ENCODE results near the gene AGAP9.
A peak's percentile ranks its signal among the peaks of the same experiment; 100 is the strongest.
"Not testable (repeated sequence)": the region's sequence is repeated elsewhere in the genome, so short reads cannot be mapped to it uniquely, and the experiment has no call there.

The AGAP9 gene

DNA sequence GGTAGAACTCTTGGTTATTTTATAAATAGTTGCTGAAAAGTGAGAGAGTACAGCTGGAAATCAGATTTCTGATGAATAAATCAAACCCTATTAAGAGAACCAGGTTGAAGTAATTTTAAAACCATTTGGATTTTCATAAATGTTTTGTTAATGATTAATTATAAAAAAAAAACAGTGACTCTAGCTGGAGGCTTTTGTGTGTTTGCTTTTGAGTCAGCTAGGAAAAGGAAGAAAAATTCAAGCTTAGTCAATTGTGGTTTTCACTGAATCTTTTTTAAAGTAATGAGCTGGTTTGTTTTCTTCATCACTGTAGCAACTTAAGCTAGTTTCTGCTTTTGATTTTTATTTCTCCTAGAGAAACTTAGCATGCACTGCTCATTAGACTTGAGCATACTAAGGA is 34.2 kb upstream of the AGAP9 start:
- H3K36me3 ChIP-seq (ENCODE audit: control insufficient read depth, insufficient read depth, low read length); H3K9me3 ChIP-seq (ENCODE audit: control insufficient read depth, low read length); H3K4me3 ChIP-seq (ENCODE audit: insufficient read depth, low read depth, low read length, poor library complexity, severe bottlenecking); H3K4me1 ChIP-seq (ENCODE audit: control insufficient read depth, insufficient read depth, low read length, poor library complexity, severe bottlenecking); H3K27ac ChIP-seq (ENCODE audit: insufficient read depth, low read length, poor library complexity, severe bottlenecking); H3K27me3 ChIP-seq (replicated peaks; ENCODE audit: control insufficient read depth, insufficient read depth, low read length, poor library complexity, severe bottlenecking); DNase-seq: not testable (repeated sequence)

DNA sequence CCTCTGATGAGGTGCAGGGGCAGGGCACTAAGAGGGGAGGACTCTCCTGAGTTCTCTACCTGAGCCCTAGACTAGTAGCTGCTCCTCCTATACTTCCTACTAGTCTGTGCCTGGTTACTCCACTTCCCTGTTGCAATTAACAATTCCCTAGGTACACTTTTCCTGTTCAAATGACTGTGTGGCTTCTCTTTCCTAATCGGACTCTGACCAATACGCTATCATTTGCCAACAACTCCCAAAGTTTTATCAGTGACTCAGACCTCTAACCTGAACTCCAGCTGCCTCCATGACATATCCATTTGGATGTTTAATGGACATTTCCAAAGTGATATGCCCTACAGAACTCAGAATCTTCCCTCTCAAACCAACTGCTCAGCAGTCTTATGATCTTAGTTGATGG is 31.9 kb upstream of the AGAP9 start:
- not testable (repeated sequence) for H3K36me3 ChIP-seq (ENCODE audit: control insufficient read depth, insufficient read depth, low read length); H3K4me1 ChIP-seq (ENCODE audit: control insufficient read depth, insufficient read depth, low read length, poor library complexity, severe bottlenecking); DNase-seq; H3K27me3 ChIP-seq (replicated peaks; ENCODE audit: control insufficient read depth, insufficient read depth, low read length, poor library complexity, severe bottlenecking); H3K9me3 ChIP-seq (ENCODE audit: control insufficient read depth, low read length); H3K4me3 ChIP-seq (ENCODE audit: insufficient read depth, low read depth, low read length, poor library complexity, severe bottlenecking); H3K27ac ChIP-seq (ENCODE audit: insufficient read depth, low read length, poor library complexity, severe bottlenecking)

DNA sequence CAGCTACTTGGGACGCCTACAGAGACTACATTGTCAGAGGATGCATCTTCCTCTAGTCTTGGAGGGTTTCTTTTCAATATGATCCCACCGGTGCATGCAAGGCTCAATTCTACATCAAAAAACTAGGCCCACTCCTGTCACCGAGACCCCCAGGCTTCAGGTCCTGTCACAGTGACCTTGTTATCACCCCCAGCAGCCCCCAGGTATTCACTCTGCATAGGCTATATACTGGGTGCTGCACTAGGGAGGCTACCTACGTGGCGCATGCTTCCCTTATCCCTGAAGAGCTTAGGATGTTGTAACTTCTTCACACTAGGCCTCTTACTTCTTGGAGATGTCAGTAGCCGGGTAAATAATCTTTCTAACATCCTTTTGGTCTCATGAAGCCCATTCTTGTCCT is 31.1 kb upstream of the AGAP9 start:
- not testable (repeated sequence) for H3K27ac ChIP-seq (ENCODE audit: insufficient read depth, low read length, poor library complexity, severe bottlenecking); H3K9me3 ChIP-seq (ENCODE audit: control insufficient read depth, low read length); H3K36me3 ChIP-seq (ENCODE audit: control insufficient read depth, insufficient read depth, low read length); DNase-seq; H3K27me3 ChIP-seq (replicated peaks; ENCODE audit: control insufficient read depth, insufficient read depth, low read length, poor library complexity, severe bottlenecking); H3K4me3 ChIP-seq (ENCODE audit: insufficient read depth, low read depth, low read length, poor library complexity, severe bottlenecking); H3K4me1 ChIP-seq (ENCODE audit: control insufficient read depth, insufficient read depth, low read length, poor library complexity, severe bottlenecking)

DNA sequence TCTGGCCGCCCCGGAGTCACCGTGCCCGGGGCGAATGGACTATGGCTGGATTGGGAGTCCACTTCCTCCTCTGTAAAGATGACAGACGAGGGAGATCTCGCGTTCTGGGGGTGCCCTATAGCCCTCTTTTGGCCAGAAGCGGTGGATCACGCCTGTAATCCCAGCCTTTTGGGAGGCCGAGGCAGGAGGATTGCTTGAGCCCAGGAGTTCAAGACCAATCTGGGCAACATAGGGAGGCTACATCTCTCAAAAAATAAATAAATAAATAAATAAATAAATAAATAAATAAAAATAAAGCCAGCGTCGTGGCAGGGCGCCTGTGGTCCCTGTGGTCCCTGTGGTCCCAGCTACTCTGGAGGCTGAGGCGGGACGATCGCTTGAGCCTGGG is 30.4 kb upstream of the AGAP9 start:
- not testable (repeated sequence) for H3K4me1 ChIP-seq (ENCODE audit: control insufficient read depth, insufficient read depth, low read length, poor library complexity, severe bottlenecking)

DNA sequence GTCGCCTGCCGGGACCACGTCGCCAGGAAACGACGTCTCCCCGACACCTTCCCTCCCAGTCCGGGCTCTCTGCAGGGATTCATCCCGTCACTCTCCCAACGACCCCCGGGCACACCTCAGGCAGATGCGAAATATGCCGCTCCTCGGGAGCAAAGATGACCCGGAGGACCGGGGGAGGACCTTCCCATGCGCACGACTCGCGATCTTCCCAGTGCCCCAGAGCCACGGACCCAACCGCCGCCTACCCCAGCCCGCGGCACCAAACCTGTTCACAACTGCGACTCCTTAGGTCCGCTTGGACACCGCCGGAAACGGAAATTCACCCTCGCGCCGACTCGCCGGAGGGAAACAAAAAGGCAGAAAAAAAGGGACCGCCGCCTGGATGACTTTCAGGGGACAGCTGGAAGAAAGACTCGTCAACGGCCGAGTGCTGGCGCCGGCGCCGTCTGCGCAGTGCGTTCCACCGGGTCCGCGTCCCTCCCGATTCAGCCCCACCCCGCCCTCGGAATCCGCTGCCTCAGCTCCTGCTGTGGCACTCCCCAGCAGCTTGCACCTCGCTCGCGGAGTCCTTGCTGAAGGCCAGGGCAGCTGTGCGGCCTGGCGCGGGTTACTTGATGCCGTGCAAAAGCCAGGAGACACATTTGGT is 29.9 kb upstream of the AGAP9 start:
- H3K36me3 ChIP-seq (ENCODE audit: control insufficient read depth, insufficient read depth, low read length); H3K4me1 ChIP-seq (ENCODE audit: control insufficient read depth, insufficient read depth, low read length, poor library complexity, severe bottlenecking); H3K9me3 ChIP-seq (ENCODE audit: control insufficient read depth, low read length); H3K27me3 ChIP-seq (replicated peaks; ENCODE audit: control insufficient read depth, insufficient read depth, low read length, poor library complexity, severe bottlenecking): not testable (repeated sequence)
- Histone ChIP-seq H3K4me3 (ENCODE audit: insufficient read depth, low read depth, low read length, poor library complexity, severe bottlenecking) (peak overlapping the region; percentile 85), H3K27ac (ENCODE audit: insufficient read depth, low read length, poor library complexity, severe bottlenecking) (peak overlapping the region; percentile 32)
- DNase-seq: peak; percentile 41 to 56 (median 45)

More for the DNA sequence above, 30.4 kb upstream of the AGAP9 start:
- Histone ChIP-seq H3K4me3 (ENCODE audit: insufficient read depth, low read depth, low read length, poor library complexity, severe bottlenecking) (peak overlapping the region; percentile 85), H3K27ac (ENCODE audit: insufficient read depth, low read length, poor library complexity, severe bottlenecking) (peak overlapping the region; percentile 37)
- H3K36me3 ChIP-seq (ENCODE audit: control insufficient read depth, insufficient read depth, low read length); DNase-seq; H3K27me3 ChIP-seq (replicated peaks; ENCODE audit: control insufficient read depth, insufficient read depth, low read length, poor library complexity, severe bottlenecking); H3K9me3 ChIP-seq (ENCODE audit: control insufficient read depth, low read length): not testable (repeated sequence)

DNA sequence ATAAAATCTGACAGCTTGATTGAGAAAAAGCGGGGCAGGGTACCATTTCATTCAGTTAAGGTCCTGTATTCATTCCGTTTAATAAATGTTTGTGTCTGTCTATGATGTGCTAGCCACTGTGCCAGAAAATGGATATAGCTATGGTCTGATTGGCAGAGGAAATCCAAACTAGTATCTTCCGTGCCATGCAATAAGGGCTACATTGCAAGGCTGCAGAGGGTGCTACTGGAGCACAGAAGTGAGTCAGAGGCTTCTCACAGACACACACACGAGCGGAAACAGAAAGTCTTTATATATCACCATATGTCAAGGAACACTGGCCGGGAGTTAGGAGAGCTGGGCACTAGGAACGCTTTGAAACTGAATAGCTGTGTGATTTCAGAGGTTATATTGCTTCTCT is 29.3 kb upstream of the AGAP9 start:
- DNase-seq; H3K9me3 ChIP-seq (ENCODE audit: control insufficient read depth, low read length); H3K27me3 ChIP-seq (replicated peaks; ENCODE audit: control insufficient read depth, insufficient read depth, low read length, poor library complexity, severe bottlenecking); H3K4me1 ChIP-seq (ENCODE audit: control insufficient read depth, insufficient read depth, low read length, poor library complexity, severe bottlenecking); H3K36me3 ChIP-seq (ENCODE audit: control insufficient read depth, insufficient read depth, low read length): not testable (repeated sequence)
- Histone ChIP-seq H3K27ac (ENCODE audit: insufficient read depth, low read length, poor library complexity, severe bottlenecking) (peak overlapping the region; percentile 32), H3K4me3 (ENCODE audit: insufficient read depth, low read depth, low read length, poor library complexity, severe bottlenecking) (peak overlapping the region; percentile 85)

DNA sequence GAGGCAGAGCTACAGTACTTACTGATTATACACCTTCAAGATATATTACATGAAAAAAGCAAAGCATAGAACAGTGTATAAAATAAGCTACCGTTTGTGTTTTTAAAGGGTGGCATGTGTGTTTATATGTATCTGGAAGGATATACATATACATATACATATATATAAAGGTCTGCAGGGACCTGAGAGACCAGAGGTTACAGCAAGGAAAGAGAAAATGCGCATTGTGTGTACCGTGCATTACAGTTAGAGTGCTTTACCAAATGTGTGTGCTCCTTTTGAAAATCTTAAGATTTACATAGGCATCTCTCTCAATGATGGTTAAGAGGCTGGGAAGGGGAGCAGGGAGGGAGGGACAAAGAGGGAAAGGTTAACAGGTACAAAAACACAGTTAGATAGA is 23.8 kb upstream of the AGAP9 start:
- DNase-seq; H3K9me3 ChIP-seq (ENCODE audit: control insufficient read depth, low read length); H3K4me1 ChIP-seq (ENCODE audit: control insufficient read depth, insufficient read depth, low read length, poor library complexity, severe bottlenecking); H3K27ac ChIP-seq (ENCODE audit: insufficient read depth, low read length, poor library complexity, severe bottlenecking); H3K36me3 ChIP-seq (ENCODE audit: control insufficient read depth, insufficient read depth, low read length); H3K4me3 ChIP-seq (ENCODE audit: insufficient read depth, low read depth, low read length, poor library complexity, severe bottlenecking); H3K27me3 ChIP-seq (replicated peaks; ENCODE audit: control insufficient read depth, insufficient read depth, low read length, poor library complexity, severe bottlenecking): not testable (repeated sequence)

DNA sequence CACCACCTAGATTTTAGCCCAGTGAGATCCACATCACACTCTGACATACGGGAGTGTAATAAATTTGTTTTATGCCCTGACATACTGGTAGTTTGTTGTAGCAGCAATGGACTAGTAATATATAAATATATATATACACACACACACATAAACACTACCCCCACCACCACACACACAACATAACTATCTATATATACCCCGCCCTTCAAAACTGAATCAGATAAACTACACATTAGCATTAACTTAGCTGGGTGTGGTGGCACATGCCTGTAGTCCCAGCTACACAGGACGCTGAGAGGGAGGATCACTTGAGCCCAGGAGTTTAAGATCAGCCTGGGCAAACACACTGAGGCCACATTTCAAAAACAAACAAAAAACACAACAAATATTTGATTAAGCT is 13.0 kb upstream of the AGAP9 start:
- H3K36me3 ChIP-seq (ENCODE audit: control insufficient read depth, insufficient read depth, low read length); H3K4me3 ChIP-seq (ENCODE audit: insufficient read depth, low read depth, low read length, poor library complexity, severe bottlenecking); H3K27me3 ChIP-seq (replicated peaks; ENCODE audit: control insufficient read depth, insufficient read depth, low read length, poor library complexity, severe bottlenecking); H3K4me1 ChIP-seq (ENCODE audit: control insufficient read depth, insufficient read depth, low read length, poor library complexity, severe bottlenecking); H3K9me3 ChIP-seq (ENCODE audit: control insufficient read depth, low read length); DNase-seq; H3K27ac ChIP-seq (ENCODE audit: insufficient read depth, low read length, poor library complexity, severe bottlenecking): not testable (repeated sequence)

DNA sequence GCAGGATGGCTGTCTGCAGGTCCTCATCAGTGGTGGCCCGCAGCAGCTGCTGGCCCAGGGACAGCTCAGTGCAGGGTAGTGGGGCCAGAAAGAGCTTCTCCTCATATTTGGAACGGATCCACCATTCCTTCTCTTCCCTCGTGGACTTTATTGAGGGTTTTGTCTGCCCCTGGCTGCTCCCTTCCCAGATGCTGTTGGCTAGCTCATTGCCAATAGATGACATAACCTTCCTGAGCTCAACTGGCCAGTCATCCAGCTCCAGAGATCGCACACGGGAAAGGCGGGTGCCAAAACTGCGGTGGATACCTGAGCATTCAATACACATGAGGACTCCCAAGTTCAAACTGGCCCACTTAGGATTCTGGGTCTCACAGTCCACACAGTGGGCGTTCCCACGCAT is 21.1 kb downstream of the AGAP9 start:
- not testable (repeated sequence) for H3K4me3 ChIP-seq (ENCODE audit: insufficient read depth, low read depth, low read length, poor library complexity, severe bottlenecking); H3K36me3 ChIP-seq (ENCODE audit: control insufficient read depth, insufficient read depth, low read length); H3K27ac ChIP-seq (ENCODE audit: insufficient read depth, low read length, poor library complexity, severe bottlenecking); H3K9me3 ChIP-seq (ENCODE audit: control insufficient read depth, low read length); H3K27me3 ChIP-seq (replicated peaks; ENCODE audit: control insufficient read depth, insufficient read depth, low read length, poor library complexity, severe bottlenecking); H3K4me1 ChIP-seq (ENCODE audit: control insufficient read depth, insufficient read depth, low read length, poor library complexity, severe bottlenecking); DNase-seq

DNA sequence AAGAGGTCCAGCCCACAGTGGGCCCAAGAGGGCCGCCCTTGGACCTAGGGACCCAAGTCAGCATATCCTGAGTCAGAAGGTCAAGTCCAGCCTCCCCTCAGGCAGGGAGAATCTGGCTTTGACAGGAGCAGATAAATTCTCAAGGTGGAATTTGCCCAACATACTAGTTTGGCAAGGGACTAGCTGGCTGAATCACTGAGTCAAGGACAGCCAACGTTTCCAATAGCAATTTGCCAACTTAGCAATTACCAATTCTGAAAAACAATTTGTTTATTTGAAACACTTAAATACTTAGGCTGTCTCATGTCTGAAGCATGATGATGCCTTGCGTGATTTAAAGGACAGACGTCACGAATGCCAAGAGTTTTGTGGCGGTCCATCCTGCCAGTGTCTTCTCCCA is 29.2 kb downstream of the AGAP9 start:
- H3K4me1 ChIP-seq (ENCODE audit: control insufficient read depth, insufficient read depth, low read length, poor library complexity, severe bottlenecking); H3K27ac ChIP-seq (ENCODE audit: insufficient read depth, low read length, poor library complexity, severe bottlenecking); H3K4me3 ChIP-seq (ENCODE audit: insufficient read depth, low read depth, low read length, poor library complexity, severe bottlenecking); H3K9me3 ChIP-seq (ENCODE audit: control insufficient read depth, low read length); H3K36me3 ChIP-seq (ENCODE audit: control insufficient read depth, insufficient read depth, low read length); H3K27me3 ChIP-seq (replicated peaks; ENCODE audit: control insufficient read depth, insufficient read depth, low read length, poor library complexity, severe bottlenecking); DNase-seq: not testable (repeated sequence)

DNA sequence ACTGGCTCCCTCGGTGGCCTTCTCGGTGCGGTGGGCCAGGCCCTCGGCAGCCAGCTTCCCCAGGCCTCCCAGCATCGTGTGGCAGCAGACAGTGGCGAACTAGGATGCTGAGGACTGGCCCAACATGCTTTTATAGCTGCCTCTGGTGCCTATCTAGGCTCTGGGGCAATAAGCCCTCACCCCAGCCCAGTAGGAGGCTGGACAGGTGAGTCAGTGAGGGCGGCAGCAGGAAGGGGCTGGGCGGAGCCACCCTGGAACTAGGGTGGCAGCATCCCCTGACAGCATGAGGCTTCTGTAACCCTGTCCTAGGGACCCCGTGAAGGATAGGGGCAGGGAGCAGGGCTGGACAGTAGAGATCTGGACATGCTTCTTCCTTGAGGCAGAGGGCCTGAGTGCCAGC is 31.8 kb downstream of the AGAP9 start, which contains the start of gene FAM25G:
FAM25G (minus strand) TSS at position 101 of the 400 bp plus-strand sequence; CDS start at position 75, 26 bp downstream.
- H3K4me1 ChIP-seq (ENCODE audit: control insufficient read depth, insufficient read depth, low read length, poor library complexity, severe bottlenecking); H3K4me3 ChIP-seq (ENCODE audit: insufficient read depth, low read depth, low read length, poor library complexity, severe bottlenecking); H3K27me3 ChIP-seq (replicated peaks; ENCODE audit: control insufficient read depth, insufficient read depth, low read length, poor library complexity, severe bottlenecking); H3K36me3 ChIP-seq (ENCODE audit: control insufficient read depth, insufficient read depth, low read length); H3K27ac ChIP-seq (ENCODE audit: insufficient read depth, low read length, poor library complexity, severe bottlenecking); DNase-seq; H3K9me3 ChIP-seq (ENCODE audit: control insufficient read depth, low read length): not testable (repeated sequence)

All from effector memory CD4-positive, alpha-beta T cell (primary cell).